Calu3 (cell line): ENCODE results near the gene MMRN2. TPM values are rescaled to one million over a fixed set of nuclear protein-coding genes. Genes with fewer than 3 reads are reported as not detected.

Experiments used
- BruUV-seq: library from RNA; stranded (reverse); fragments of 400-500 nt; replicated peaks from 2 replicates; lab custom pipeline; 2021; lab: Mats Ljungman, UMichigan
- CTCF ChIA-PET: fragments of 300-600 bp; sonication (Branson Sonifier 250); formaldehyde crosslinking; loops from one replicate; lab custom pipeline; 2022; ENCODE audit warnings: antibody characterized with exemption; lab: Charles Lee
- DNase-seq: peaks from one replicate; pipeline ENCODE4 v3.0.0; 2022
- H3K27ac Mint-ChIP-seq: one replicate; pipeline ENCODE4 v1.8.0; 2022; ENCODE audit warnings: mixed read lengths; ENCODE audit not compliant: unreplicated experiment
- H3K27me3 Mint-ChIP-seq: one replicate; pipeline ENCODE4 v1.8.0; 2022; ENCODE audit warnings: mixed read lengths; ENCODE audit not compliant: unreplicated experiment
- H3K36me3 Mint-ChIP-seq: one replicate; pipeline ENCODE4 v1.8.0; 2022; ENCODE audit warnings: mild to moderate bottlenecking, moderate library complexity, mixed read lengths; ENCODE audit not compliant: insufficient read depth, unreplicated experiment
- H3K4me1 Mint-ChIP-seq: one replicate; pipeline ENCODE4 v1.8.0; 2022; ENCODE audit warnings: mild to moderate bottlenecking, low read depth, mixed read lengths; ENCODE audit not compliant: unreplicated experiment
- H3K4me3 Mint-ChIP-seq: one replicate; pipeline ENCODE4 v1.8.0; 2022; ENCODE audit warnings: mild to moderate bottlenecking, low read depth, moderate library complexity, mixed read lengths; ENCODE audit not compliant: unreplicated experiment
- H3K9me3 Mint-ChIP-seq: one replicate; pipeline ENCODE4 v1.8.0; 2022; ENCODE audit warnings: low read depth, mixed read lengths; ENCODE audit not compliant: unreplicated experiment
- intact Hi-C: fragments of 100-400 bp; cut with micrococcal nuclease; formaldehyde crosslinking; loops from one replicate; pipeline ENCODE4 v1.10.0; 2022; ENCODE audit not compliant: unreplicated experiment
- total RNA-seq: library from RNA; stranded (reverse); gene quantifications from 2 replicates; pipeline ENCODE4 v1.2.3, GENCODE V29; 2022
- TF ChIP-seq, protein P1 (sequence below): fragments of 200-600 bp; IDR thresholded peaks from one replicate; pipeline ENCODE4 v1.8.0; 2022; ENCODE audit warnings: antibody characterized with exemption; ENCODE audit not compliant: unreplicated experiment

Gene MMRN2
- total RNA-seq, 1 experiment from 2014 or later = not detected

DNA sequence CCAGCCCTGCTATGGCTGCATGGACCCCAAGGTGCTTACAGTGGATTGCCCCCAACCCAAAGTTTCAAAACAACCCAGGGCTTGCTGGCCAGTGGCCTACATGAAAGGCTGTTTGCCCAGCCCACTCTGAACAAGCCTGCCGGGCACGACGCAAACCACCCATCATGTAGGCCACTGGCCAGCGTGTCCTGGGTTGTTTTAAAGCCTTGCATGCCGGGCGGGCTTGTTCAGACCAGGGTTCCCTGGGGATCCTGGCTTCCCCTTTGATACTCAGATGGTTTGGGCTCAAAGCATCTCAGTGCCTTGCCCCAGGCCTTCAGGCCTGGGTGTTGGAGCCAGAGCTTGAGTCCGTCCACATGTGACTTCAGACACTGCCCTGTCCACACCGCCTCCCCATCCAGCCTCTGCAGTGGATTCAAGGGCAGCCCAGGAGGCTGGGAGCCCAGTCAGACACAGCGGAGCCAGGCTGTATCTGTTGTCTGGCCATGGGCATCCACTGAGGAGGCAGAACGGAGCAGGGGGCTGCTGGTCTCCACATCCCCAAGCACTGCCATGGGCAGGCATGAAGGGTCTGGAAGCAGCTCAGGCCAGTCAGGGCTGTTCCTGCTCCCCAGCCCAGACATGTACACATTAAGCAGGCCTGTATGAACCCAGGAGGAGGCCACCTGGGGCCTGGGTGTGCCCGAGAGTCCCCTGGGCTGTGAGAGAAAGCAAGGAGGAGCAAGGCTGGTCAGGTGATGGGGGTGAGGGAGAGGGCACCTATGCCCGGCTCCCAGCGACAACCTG is 6.8 kb upstream of the MMRN2 start:
- CTCF ChIA-PET = no interaction called here
- H3K4me3 Mint-ChIP-seq = no peak overlapping the region
- no peaks in the 10 kb centered on the region for H3K4me1 Mint-ChIP-seq
- H3K36me3 Mint-ChIP-seq = peaks cover 2% of the 10 kb centered on the region
- no peak for DNase-seq
- intact Hi-C loops = no loop called here
- TF ChIP-seq, protein P1, sequence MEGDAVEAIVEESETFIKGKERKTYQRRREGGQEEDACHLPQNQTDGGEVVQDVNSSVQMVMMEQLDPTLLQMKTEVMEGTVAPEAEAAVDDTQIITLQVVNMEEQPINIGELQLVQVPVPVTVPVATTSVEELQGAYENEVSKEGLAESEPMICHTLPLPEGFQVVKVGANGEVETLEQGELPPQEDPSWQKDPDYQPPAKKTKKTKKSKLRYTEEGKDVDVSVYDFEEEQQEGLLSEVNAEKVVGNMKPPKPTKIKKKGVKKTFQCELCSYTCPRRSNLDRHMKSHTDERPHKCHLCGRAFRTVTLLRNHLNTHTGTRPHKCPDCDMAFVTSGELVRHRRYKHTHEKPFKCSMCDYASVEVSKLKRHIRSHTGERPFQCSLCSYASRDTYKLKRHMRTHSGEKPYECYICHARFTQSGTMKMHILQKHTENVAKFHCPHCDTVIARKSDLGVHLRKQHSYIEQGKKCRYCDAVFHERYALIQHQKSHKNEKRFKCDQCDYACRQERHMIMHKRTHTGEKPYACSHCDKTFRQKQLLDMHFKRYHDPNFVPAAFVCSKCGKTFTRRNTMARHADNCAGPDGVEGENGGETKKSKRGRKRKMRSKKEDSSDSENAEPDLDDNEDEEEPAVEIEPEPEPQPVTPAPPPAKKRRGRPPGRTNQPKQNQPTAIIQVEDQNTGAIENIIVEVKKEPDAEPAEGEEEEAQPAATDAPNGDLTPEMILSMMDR = no peak
- no peak overlapping the region for H3K27ac Mint-ChIP-seq
- no peaks in the 10 kb centered on the region for H3K9me3 Mint-ChIP-seq
- no TSS peak for BruUV-seq
- H3K27me3 Mint-ChIP-seq = no peaks in the 10 kb centered on the region

DNA sequence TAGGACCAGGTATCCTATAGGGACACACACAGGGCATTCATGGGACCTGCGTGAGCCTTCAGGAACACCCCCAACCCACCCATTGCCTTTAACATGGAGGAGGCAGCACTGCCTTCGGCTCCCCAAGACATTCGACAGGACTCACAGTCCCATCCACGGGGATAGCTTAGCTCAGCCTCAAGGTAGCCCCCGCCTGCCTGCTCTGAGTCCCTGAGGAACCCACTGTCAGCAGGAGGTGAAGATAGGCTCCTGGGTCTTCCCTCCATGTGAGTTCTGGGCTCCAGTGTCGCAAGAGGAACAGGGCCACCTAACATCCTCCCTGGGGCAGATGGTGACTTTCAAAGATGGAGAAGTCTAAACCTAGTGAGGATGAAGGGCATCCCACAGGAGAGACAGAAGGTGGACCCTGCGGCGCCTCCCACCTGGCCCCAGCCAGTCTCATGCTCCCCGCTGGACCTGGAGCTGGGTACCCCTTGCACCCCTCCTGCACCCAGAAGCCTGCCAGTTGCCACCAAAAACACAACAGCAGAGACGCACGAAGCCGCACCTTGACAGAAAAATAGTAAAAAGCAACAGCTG is 6.0 kb upstream of the MMRN2 start:
- Mint-ChIP-seq H3K4me3 (no peak overlapping the region), H3K36me3 (peaks cover 6% of the 10 kb centered on the region), H3K9me3 (no peaks in the 10 kb centered on the region), H3K4me1 (peaks cover 6% of the 10 kb centered on the region), H3K27ac (no peak overlapping the region), H3K27me3 (no peaks in the 10 kb centered on the region)
- intact Hi-C loops = no loop called here
- TF ChIP-seq, protein P1 = no peak
- no TSS peak for BruUV-seq
- CTCF ChIA-PET = no interaction called here
- no peak for DNase-seq

DNA sequence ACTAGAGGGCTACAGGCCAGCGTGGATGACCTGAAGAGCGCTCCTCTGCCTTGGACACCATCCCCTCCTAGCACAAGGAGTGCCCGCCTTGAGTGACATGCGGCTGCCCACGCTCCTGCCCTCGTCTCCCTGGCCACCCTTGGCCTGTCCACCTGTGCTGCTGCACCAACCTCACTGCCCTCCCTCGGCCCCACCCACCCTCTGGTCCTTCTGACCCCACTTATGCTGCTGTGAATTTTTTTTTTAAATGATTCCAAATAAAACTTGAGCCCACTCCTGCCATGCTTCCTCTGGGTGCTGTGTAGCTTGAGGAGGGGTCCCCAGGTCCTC is 5.5 kb upstream of the MMRN2 start:
- TF ChIP-seq, protein P1 = no peak
- no TSS peak for BruUV-seq
- no peak overlapping the region for H3K27ac Mint-ChIP-seq
- no peak for DNase-seq
- H3K9me3 Mint-ChIP-seq = no peaks in the 10 kb centered on the region
- H3K4me3 Mint-ChIP-seq = no peak overlapping the region
- no peaks in the 10 kb centered on the region for H3K27me3 Mint-ChIP-seq
- H3K36me3 Mint-ChIP-seq = peaks cover 6% of the 10 kb centered on the region
- CTCF ChIA-PET = no interaction called here
- H3K4me1 Mint-ChIP-seq = peaks cover 9% of the 10 kb centered on the region
- intact Hi-C loops = no loop called here

DNA sequence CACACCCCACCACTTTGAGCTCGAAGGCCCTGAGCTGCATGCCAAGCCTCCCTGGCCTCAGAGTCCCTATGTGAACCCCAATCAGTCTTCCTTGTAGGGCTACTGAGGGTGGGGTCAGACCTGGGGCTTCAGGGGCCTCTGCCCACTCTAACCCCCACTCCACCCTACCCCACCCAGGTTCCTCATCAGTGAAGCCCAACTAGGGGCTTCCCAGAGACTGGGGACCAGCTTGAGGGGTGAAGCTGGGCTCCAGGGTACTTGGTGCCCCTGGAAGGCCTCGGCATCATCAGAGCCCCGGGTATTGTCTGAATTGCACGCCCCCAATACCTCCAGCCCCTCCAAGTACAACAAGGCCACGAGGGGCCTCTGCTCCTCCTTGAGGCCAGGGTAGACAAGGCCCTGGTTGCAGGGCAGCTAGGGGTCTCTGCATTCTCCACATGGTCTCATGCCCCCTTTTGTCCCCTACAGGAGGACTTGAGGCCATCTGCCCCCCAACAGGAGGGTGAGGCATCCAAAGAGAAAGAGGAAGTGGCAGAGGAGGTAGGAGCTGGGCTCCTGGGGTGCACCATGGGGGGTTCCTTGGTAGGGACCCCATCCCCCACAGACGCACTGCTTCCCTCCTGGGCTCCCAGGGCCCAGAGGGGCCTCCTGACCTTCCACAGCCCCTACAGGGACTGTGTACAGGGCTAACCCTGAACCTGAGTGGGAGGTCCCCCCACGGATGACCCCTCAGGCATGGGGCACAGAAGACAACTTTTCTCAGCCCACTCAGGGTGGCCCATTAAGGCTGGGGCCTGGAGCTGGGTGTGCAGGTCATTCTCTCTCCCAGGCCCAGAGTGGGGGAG is 4.9 kb upstream of the MMRN2 start:
- TF ChIP-seq, protein P1 = no peak
- peaks cover 9% of the 10 kb centered on the region for H3K4me1 Mint-ChIP-seq
- DNase-seq = no peak
- no peaks in the 10 kb centered on the region for H3K27me3 Mint-ChIP-seq
- H3K36me3 Mint-ChIP-seq = peaks cover 6% of the 10 kb centered on the region
- no TSS peak for BruUV-seq
- no peak overlapping the region for H3K27ac Mint-ChIP-seq
- intact Hi-C loops = no loop called here
- no peak overlapping the region for H3K4me3 Mint-ChIP-seq
- CTCF ChIA-PET = no interaction called here
- no peaks in the 10 kb centered on the region for H3K9me3 Mint-ChIP-seq
